H1 (cell line): ENCODE data around the gene GPR25. TPM values are rescaled to one million over a fixed set of nuclear protein-coding genes. Genes with fewer than 3 reads are reported as not detected.

Experiments used
- CBX5 ChIP-seq: fragments of 300-800, 300-1000 bp; sonication (generic); IDR thresholded peaks from 2 replicates; pipeline ENCODE4 v1.7.1; 2016; ENCODE audit warnings: antibody characterized with exemption, low read length, low read depth
- polyA plus RNA-seq, 7 experiments: library from polyadenylated mRNA; depleted of rRNA in 3 of 7; stranded (reverse) in 5 of 7; unstranded in 2 of 7; fragments of >200 nt in 5 of 7; fragments of 200-250 nt in 2 of 7; gene quantifications; 1 replicate in 5 of 7; 2 replicates in 1 of 7; 4 replicates in 1 of 7; pipeline versions ENCODE4 v1.2.1 to v1.2.3, GENCODE V29; 2011 to 2013; ENCODE audit warnings: missing spikeins in 2 of 7, mixed read lengths in 2 of 7
- total RNA-seq: library from RNA; stranded (reverse); fragmentation: NEBNext Ultra II Directional; extraction: Animal tissue kit (Norgen Biotek cat#: 25700); gene quantifications from 2 replicates; pipeline ENCODE4 v1.2.1, GENCODE V29; 2021
- TF ChIP-seq, protein P1 (sequence below): IDR thresholded peaks from 2 replicates; pipeline ENCODE4 v1.6.1; 2012; ENCODE audit warnings: inconsistent platforms

The GPR25 gene
- total and polyA plus RNA-seq, 2 of the 8 experiments (the other 6 are each of a cell fraction or from before 2014, with no cell fraction given), result not detected

DNA sequence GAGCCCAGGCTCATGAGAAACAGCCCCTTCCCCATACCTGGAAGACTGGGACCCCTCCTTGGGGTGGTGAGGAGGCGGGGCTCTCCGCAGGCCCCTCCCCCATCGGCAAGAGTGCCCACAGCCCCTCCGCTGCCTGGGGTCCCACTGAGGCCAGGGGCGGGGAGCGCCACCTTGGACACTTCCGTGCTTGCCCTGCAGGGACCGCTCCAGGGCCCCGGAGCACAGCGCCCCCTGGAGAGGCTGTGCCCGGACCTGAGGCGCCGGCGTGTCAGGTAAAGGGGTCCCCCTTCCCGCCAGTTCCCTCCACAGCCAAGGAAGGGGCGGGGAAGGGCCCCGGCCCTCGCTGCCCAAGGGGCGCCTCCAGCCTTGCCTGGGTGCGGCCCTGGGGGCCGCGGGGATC is 43.4 kb downstream of the GPR25 start (continued):
- TF ChIP-seq, protein P1, sequence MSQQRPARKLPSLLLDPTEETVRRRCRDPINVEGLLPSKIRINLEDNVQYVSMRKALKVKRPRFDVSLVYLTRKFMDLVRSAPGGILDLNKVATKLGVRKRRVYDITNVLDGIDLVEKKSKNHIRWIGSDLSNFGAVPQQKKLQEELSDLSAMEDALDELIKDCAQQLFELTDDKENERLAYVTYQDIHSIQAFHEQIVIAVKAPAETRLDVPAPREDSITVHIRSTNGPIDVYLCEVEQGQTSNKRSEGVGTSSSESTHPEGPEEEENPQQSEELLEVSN, result peak; percentile 71; the same call in 1 of the 2 replicates
- TF ChIP-seq CBX5, result no peak
